Upper lobe of left lung (tissue), 4 donors: ENCODE results near the gene PRC1.

Source experiments
- CTCF ChIP-seq, 6 experiments: fragments of 450-650 bp in 4 of 6; fragments of 200-600 bp in 2 of 6; sonication (generic) in 2 of 6; IDR thresholded peaks; one replicate each; pipeline ENCODE4 v1.5.1; 2016 to 2019; ENCODE audit warnings: antibody characterized with exemption in 6 of 6
- POLR2AphosphoS5 ChIP-seq, 2 donors: sonication (generic); formaldehyde crosslinking; IDR thresholded peaks; one replicate each; pipeline ENCODE4 v1.5.1; 2017; ENCODE audit warnings: antibody characterized with exemption in 2 of 2

DNA sequence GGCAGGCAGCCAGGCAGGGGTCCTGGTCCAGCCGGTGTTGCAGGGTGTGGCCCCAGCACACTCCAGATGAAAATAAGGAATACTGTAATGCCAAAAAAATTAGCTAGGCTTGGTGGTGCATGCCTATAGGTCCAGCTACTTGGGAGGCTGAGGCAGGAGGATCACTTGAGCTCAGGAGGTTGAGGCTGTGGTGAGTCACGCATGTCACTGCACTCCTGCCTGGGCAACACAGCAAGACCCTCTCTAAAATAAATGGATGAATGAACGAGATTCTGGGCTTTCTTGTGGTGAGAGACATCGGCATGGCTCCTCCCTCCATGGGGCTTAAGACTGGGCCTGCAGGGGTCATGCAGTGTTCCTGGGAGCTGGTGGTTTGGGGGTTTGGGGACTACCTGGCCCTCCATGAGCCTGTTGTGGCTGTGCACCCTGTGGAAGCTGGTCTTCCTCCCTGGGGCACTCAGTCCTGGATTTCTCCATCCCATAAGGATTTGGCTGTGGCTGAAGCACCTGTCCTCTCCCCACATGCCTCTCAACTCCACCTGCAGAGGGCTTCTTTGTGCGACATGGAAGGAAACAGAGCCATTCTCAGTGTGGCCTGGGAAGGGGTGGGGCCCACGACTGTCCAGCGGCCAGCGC lies 47.3 kb downstream of the PRC1 start:
- TF ChIP-seq CTCF (IDR thresholded peaks at IDR 0.05) (no peak), POLR2AphosphoS5 (IDR thresholded peaks at IDR 0.05) (no peak)
